GM19438 (cell line): ENCODE data around the gene TSSK6.

Source experiments
- ATAC-seq: cut with Tn5 transposase; IDR thresholded peaks from one replicate; pipeline ENCODE4 v1.9.1; 2021; ENCODE audit warnings: low read depth; ENCODE audit not compliant: unreplicated experiment

The TSSK6 gene

GRCh38 chr19:19545707-19546106 is 30.4 kb upstream of the TSSK6 start:
- ATAC-seq = no peak

GRCh38 chr19:19544954-19545591 is 29.7 kb upstream of the TSSK6 start:
- no peak for ATAC-seq

GRCh38 chr19:19544257-19544953 is 29.1 kb upstream of the TSSK6 start:
- ATAC-seq = no peak

GRCh38 chr19:19543640-19544039 is 28.3 kb upstream of the TSSK6 start:
- no peak for ATAC-seq

- ATAC-seq = no peak
Observed at GRCh38 chr19:19543101-19543500, 27.8 kb upstream of the TSSK6 start.

GRCh38 chr19:19542507-19542906 is 27.2 kb upstream of the TSSK6 start:
- no peak for ATAC-seq

GRCh38 chr19:19541616-19542015 is 26.3 kb upstream of the TSSK6 start:
- no peak for ATAC-seq

GRCh38 chr19:19540715-19541515 is 25.6 kb upstream of the TSSK6 start:
- ATAC-seq = peak; percentile 80

GRCh38 chr19:19540064-19540714 is 24.8 kb upstream of the TSSK6 start:
- ATAC-seq = no peak

- ATAC-seq = no peak
Observed at GRCh38 chr19:19539698-19540063, 24.3 kb upstream of the TSSK6 start.

- ATAC-seq = no peak
Observed at GRCh38 chr19:19538785-19539166, 23.4 kb upstream of the TSSK6 start.

- ATAC-seq = no peak
Observed at GRCh38 chr19:19538061-19538784, 22.9 kb upstream of the TSSK6 start, which contains the start of gene CILP2. TSS of gene CILP2 (plus strand) at chr19:19538265. CDS start at chr19:19538350, 85 bp downstream.

- ATAC-seq = no peak
Observed at GRCh38 chr19:19537075-19538048, 22.0 kb upstream of the TSSK6 start.

- no peak for ATAC-seq
Observed at GRCh38 chr19:19535311-19536191, 20.2 kb upstream of the TSSK6 start.

GRCh38 chr19:19534556-19535265 is 19.4 kb upstream of the TSSK6 start:
- ATAC-seq = no peak

GRCh38 chr19:19533841-19534240 is 18.5 kb upstream of the TSSK6 start:
- ATAC-seq = no peak

GRCh38 chr19:19532806-19533701 is 17.7 kb upstream of the TSSK6 start:
- no peak for ATAC-seq
